ENCODE measurements around the gene DCAF17.
"Not testable (repeated sequence)": the region's sequence is repeated elsewhere in the genome, so short reads cannot be mapped to it uniquely, and the experiment has no call there.

Gene DCAF17

GRCh38 chr2:171469176-171469575 lies 35.1 kb downstream of the DCAF17 start:
- DNase-seq, result no peak

- DNase-seq, result no peak
Observed at GRCh38 chr2:171470129-171470528, 36.1 kb downstream of the DCAF17 start.

DNA sequence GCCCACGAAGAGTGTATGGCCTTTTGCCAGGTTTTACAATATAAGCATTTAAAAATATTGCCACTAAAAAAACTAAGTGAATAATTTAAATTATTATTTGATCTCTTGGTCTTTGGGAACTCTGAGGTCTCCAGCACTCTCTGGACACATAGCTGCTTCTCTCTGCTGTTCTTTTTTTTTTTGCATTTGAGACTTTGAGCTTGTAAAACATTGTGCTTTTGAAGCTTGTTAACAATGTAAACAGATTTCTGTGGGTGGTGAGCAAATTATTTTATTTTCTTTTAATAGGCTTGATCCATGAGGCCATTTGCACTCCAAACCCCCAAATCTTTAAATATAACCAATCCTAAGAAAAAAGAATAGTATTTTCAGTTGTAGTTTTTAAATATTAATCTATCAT lies 42.0 kb downstream of the DCAF17 start:
- no peak for DNase-seq

- no peak for DNase-seq
Observed at GRCh38 chr2:171478345-171478744, 44.3 kb downstream of the DCAF17 start.

DNA sequence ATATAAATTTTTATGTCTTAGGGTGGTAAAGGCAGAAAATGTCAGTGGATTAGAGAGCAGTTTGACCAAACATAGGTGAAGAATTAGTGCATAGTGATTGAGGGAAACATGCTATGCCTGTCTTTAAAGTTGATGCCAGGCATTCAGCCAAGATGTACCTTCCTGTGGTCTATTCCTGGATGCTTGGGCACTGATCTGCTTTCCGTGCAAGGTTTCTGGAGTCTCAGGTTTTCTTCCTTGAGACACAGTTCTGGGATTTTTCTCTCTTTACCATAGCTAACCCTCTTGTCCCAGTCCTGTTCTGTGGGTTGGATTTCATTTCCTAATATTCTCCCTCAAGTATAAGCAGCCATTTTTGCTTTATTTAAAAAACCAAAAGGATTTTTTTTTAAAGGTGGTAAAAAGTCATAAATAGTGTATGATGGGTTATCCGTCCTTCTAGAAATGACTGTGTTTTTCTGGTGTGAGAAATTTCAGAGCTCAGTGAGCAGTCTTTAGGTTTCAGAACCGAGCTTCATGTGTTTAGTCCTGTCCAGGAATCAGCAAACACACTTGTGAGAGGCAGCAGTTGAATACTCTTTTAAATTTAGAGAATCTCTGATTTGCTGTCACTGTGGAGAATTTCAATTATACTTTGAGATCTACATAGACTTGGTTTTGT lies 45.3 kb downstream of the DCAF17 start:
- DNase-seq, result no peak

DNA sequence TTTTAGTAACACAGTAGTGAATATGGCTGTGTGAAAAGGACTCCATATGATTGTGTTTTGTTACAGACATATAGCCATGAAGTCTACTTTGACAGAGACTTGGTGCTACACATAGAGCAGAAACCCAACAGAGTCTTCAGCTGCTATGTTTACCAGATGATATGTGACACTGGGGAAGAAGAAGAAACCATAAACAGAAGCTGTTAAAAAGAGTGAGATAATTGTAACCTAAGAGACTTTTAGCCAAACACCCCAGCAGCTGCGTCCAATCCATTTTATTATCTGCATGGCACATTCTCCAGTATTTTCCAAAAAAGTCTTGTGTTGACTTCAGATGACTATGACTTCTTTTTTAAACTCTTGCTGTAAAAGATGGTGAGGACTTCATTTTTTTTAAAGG lies 46.9 kb downstream of the DCAF17 start:
- DNase-seq, result no peak

DNA sequence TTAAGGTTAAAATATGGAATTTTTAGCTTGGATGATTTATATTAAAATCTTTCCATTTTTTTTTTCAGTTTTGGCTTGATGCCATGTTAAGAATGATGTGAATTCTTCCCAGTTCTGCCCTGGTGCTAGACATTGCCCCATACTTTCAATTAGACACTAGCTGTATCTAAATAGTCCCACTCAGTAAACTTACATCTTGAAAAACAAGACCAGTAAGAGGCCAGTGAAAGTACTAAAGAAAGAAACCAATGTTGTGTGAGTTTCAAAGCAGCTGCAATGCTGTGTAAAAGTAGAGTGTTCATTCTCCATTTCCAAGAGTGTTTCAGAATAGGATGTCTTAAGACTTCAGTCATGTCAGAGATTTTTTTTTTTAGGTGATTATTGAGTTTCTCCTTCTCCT lies 48.3 kb downstream of the DCAF17 start:
- no peak for DNase-seq

DNA sequence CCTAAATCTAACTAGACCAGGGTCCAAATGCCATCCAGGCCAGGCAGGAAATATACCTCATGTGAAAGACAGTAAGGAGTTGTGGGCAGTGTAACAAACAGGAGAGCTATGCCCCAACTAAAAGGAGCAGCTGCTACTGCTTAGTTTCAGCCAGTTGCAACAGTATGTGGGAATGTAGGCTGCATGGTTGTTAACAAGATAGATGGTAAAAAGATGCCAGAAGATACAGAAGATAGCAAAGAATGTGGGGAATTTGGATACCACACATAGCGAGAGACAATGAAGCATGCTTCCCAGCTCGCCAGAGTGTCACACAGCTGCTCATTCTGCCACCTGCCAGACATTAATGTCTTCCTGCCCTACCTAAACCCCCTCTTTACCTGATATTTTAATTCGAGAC lies 48.9 kb downstream of the DCAF17 start:
- no peak for DNase-seq

GRCh38 chr2:171483793-171484192 lies 49.8 kb downstream of the DCAF17 start:
- DNase-seq, result no peak

DNA sequence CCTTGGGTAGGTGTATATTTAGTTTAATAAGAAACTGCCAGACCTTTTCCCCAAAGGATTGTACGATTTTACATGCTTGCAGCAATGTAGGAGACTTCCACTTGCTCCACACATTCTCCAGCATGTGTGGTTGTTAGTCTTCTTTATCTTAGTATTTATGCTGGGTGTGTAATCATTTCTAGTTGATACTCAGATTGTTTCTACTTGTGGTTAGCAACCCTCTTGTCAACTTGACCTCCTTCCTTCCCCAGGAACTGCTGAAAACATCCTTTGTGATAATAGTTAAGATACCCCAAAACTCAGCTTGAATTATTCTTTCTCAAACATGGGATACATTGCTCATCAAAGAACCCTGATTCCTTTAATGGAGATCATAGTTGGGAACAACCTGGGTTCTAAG lies 51.1 kb downstream of the DCAF17 start:
- no peak for DNase-seq

- DNase-seq, result no peak
Observed at GRCh38 chr2:171487201-171487600, 53.2 kb downstream of the DCAF17 start.

- no peak for DNase-seq
Observed at GRCh38 chr2:171487803-171488259, 53.8 kb downstream of the DCAF17 start.

DNA sequence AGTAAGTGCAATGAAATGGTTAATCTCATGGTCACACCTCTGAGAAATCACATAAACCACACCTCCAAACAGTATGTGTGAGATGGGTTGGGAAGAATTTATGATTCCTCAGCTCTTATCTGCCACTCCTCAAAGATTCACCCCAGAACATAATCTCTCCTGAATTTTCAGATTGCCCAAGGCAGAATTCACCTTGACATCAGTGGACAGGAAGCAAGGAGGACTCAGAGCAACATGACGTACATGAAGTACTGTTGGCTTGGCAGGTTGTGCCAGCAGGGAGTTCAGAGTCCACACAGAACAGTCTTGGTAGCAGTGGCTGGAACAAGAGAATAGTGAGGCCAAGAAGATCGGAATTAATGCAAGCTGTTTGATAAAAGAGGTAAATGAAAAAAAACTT lies 56.6 kb downstream of the DCAF17 start:
- no peak for DNase-seq

DNA sequence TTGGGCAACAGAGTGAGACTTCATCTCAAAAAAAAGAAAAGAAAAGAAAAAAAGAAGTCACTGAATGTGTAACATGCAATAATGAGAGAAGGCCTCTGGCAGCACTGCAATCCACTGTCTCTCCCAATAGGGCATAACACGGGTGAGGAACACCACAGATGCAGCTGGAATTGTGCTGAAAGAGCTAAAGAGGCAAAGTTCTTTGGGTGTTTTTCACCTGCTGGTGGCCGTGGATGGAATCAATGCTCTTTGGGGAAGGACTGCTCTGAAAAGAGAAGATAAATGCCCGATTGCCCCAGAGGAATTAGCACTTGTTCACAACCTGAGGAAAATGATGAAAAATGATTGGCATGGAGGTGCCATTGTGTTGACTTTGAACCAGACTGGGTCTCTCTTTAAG lies 57.3 kb downstream of the DCAF17 start:
- DNase-seq, result no peak

- no peak for DNase-seq
Observed at GRCh38 chr2:171492664-171493063, 58.6 kb downstream of the DCAF17 start.

GRCh38 chr2:171497664-171498063 lies 63.6 kb downstream of the DCAF17 start:
- not testable (repeated sequence) for DNase-seq

- no peak for DNase-seq
Observed at GRCh38 chr2:171505374-171505773, 71.3 kb downstream of the DCAF17 start.

GRCh38 chr2:171509945-171510731 lies 76.1 kb downstream of the DCAF17 start:
- no peak for DNase-seq

DNA sequence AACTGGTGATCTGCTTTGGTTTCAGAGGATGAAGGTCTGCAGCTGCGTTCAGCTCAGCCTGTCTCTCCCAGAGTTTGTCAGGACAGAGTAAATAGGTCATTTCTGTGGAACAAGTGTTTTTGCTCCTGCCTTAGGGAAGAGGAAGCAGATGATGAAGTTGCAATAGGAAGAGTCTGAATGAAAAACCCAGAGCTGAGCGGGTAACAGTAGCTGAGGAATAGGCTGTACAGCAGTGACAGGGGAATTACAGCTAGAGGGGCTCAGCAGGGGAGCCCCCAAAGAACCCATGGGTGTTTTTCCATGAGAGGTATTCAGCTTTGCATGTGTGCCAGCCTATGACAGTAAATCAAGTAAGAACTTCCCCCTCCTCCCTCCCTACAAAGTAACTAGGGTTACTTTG lies 78.0 kb downstream of the DCAF17 start:
- DNase-seq, result no peak

- no peak for DNase-seq
Observed at GRCh38 chr2:171512683-171513195, 78.7 kb downstream of the DCAF17 start.

- no peak for DNase-seq
Observed at GRCh38 chr2:171513719-171514160, 79.7 kb downstream of the DCAF17 start.

DNA sequence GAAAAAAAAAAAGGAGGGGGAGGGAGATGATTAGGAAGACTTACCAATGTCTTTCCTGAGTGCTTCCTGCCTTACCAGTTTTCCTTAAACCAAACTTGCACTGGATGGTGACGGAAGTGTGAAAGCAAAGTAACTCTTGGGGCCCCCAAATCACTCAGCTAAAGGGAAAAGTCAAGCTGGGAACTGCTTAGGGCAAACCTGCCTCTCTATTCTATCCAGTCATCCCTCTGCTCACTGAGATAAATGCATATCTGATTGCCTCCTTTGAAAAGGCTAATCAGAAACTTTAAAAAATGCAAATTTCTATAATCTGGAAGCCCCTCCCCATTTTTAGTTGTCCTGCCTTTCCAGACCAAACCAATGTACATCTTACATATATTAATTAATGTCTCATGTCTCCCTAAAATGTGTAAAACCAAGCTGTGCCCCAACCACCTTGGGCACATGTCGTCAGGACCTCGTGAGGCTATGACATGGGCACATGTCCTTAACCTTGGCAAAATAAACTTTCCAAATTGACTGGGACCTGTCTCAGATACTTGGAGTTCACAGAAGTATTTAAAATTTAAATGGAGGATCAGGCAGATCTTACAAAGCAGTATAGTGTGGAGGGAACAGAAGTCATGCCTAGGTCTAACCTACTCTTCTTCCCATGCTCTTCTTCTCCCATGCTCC lies 81.0 kb downstream of the DCAF17 start:
- DNase-seq, result no peak

GRCh38 chr2:171515672-171516298 lies 81.8 kb downstream of the DCAF17 start:
- DNase-seq, result no peak

Data from activated CD4-positive, CD25-positive, alpha-beta regulatory T cell treated with anti-CD3 and anti-CD28 coated beads, Interleukin-2, amount 50 U/mL, for 72 hours (primary cell).